Activated B cell treated with CpG ODN at 0.5 μM for 24 hours (primary cell): ENCODE measurements around the gene BPI. TPM values are rescaled to one million over a fixed set of nuclear protein-coding genes. Genes with fewer than 3 reads are reported as not detected.
"Not testable (repeated sequence)": the region's sequence is repeated elsewhere in the genome, so short reads cannot be mapped to it uniquely, and the experiment has no call there.

Experiments used
- ATAC-seq: fragments of 200-7000 bp; cut with Tn5 transposase; one replicate; pipeline ENCODE4 v1.10.0; 2021; ENCODE audit warnings: low read depth, mild to moderate bottlenecking, moderate library complexity
- CTCF ChIA-PET: fragments of 350-600 bp; sonication (Branson Sonifier 250); formaldehyde crosslinking; loops from one replicate; lab custom pipeline; 2021; ENCODE audit warnings: antibody characterized with exemption; lab: Charles Lee
- POLR2A ChIA-PET: fragments of 350-600 bp; sonication (Branson Sonifier 250); formaldehyde crosslinking; loops from one replicate; lab custom pipeline; 2021; ENCODE audit warnings: antibody characterized with exemption; lab: Charles Lee
- DNase-seq: peaks from one replicate; pipeline ENCODE4 v3.0.0; 2022
- H3K27ac Mint-ChIP-seq: one replicate; pipeline ENCODE4 v1.8.0; 2020; ENCODE audit warnings: mixed read lengths
- H3K27me3 Mint-ChIP-seq: one replicate; pipeline ENCODE4 v1.8.0; 2021; ENCODE audit warnings: mixed read lengths
- H3K36me3 Mint-ChIP-seq: one replicate; pipeline ENCODE4 v1.8.0; 2021; ENCODE audit warnings: low read depth, mixed read lengths
- H3K4me1 Mint-ChIP-seq: one replicate; pipeline ENCODE4 v1.8.0; 2021; ENCODE audit warnings: mixed read lengths
- H3K4me3 Mint-ChIP-seq: one replicate; pipeline ENCODE4 v1.8.0; 2020; ENCODE audit warnings: mild to moderate bottlenecking, mixed read lengths
- H3K9me3 Mint-ChIP-seq: one replicate; pipeline ENCODE4 v1.8.0; 2020; ENCODE audit warnings: mixed read lengths
- CTCF ChIP-seq: fragments of 200-600 bp; IDR thresholded peaks from one replicate; pipeline ENCODE4 v1.8.0; 2022; ENCODE audit warnings: antibody characterized with exemption, mild to moderate bottlenecking
- intact Hi-C: fragments of 100-400 bp; cut with micrococcal nuclease; formaldehyde crosslinking; loops from one replicate; pipeline ENCODE4 v1.15.1; 2024
- total RNA-seq: library from RNA; stranded (reverse); gene quantifications from 2 replicates; pipeline ENCODE4 v1.2.3, GENCODE V29; 2022

Gene BPI
- total RNA-seq, 1 donor from 2014 or later = not detected

GRCh38 chr20:38338849-38339520, 35.0 kb downstream of the BPI start:
- ATAC-seq = no peak
- Mint-ChIP-seq H3K4me1 (no peaks in the 10 kb centered on the region), H3K36me3 (no peaks in the 10 kb centered on the region), H3K27ac (no peak overlapping the region), H3K27me3 (peaks cover 17% of the 10 kb centered on the region), H3K4me3 (no peak overlapping the region), H3K9me3 (peaks cover 6% of the 10 kb centered on the region)
- intact Hi-C loops = no loop called here
- ChIA-PET POLR2A (no interaction called here), CTCF (no interaction called here)
- TF ChIP-seq CTCF = no peak
- no peak for DNase-seq

DNA sequence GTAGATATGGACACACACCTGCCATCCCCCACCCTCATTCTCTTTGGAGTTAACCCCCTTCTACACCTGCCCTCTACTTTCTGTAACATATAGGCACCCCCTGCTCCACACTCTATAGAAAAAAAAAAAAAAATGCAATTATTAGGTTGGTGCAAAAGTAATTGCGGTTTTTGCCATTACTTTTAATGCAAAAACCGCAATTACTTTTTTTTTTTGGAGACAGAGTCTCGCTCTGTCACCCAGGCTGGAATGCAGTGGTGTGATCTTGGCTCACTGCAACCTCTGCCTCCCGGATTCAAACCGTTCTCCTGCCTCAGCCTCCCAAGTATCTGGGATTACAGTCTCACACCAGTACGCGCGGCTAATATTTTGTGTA, 35.6 kb downstream of the BPI start:
- H3K4me3 Mint-ChIP-seq, H3K9me3 Mint-ChIP-seq, DNase-seq, intact Hi-C loops, CTCF ChIA-PET, ATAC-seq, H3K4me1 Mint-ChIP-seq, H3K27ac Mint-ChIP-seq, H3K36me3 Mint-ChIP-seq, POLR2A ChIA-PET: not testable (repeated sequence)
- peaks cover 17% of the 10 kb centered on the region for H3K27me3 Mint-ChIP-seq

DNA sequence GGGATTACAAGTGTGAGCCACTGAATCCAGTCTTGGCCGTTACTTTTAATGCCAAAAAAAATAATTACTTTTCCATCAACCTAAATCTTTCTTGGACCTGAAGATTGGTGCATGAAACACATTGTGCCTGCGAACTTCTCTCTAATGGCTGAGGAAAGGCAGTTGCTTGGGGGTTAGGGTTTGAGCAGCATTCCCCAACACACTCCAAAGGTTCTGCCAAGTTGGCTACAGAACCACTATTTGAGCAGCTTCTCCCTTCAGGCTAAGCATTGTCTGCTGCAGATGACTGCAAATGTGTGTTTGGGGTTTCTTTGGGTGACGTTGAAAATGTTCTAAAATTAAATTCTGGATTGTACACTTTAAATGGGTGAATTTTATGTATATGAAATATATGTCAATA, 36.0 kb downstream of the BPI start:
- CTCF ChIA-PET = no interaction called here
- Mint-ChIP-seq H3K4me3 (no peak overlapping the region), H3K9me3 (peaks cover 6% of the 10 kb centered on the region), H3K27me3 (peaks cover 17% of the 10 kb centered on the region), H3K27ac (no peak overlapping the region), H3K4me1 (no peaks in the 10 kb centered on the region), H3K36me3 (no peaks in the 10 kb centered on the region)
- ATAC-seq = no peak
- intact Hi-C loops = no loop called here
- POLR2A ChIA-PET = no interaction called here
- no peak for DNase-seq
- no peak for TF ChIP-seq CTCF

DNA sequence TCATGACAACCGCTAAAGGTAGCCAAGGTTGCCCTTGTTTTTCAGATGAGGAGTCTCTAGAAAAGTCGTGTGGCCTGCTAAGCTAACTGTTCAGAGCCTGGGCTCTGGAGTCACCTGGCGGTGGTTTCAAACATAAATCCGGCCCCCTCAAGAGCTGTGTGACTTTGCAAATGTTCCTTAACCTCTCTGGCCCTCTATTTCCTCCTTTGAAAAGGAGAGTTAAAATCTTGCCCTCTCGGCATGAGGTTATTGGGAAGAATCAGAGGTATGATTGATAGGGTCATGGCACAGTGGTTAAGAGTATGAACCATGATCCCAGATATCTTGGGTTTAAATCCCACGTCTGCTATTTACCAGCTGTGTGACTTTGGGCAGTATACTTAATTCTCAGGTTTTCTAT, 36.7 kb downstream of the BPI start:
- ChIA-PET CTCF (no interaction called here), POLR2A (no interaction called here)
- no peaks in the 10 kb centered on the region for H3K36me3 Mint-ChIP-seq
- H3K27me3 Mint-ChIP-seq = peaks cover 17% of the 10 kb centered on the region
- no peak for DNase-seq
- H3K27ac Mint-ChIP-seq = no peak overlapping the region
- no peak for ATAC-seq
- H3K4me3 Mint-ChIP-seq = no peak overlapping the region
- H3K4me1 Mint-ChIP-seq = no peaks in the 10 kb centered on the region
- TF ChIP-seq CTCF = no peak
- intact Hi-C loops = no loop called here
- peaks cover 6% of the 10 kb centered on the region for H3K9me3 Mint-ChIP-seq

- Mint-ChIP-seq H3K27ac (no peak overlapping the region), H3K4me1 (no peaks in the 10 kb centered on the region), H3K36me3 (no peaks in the 10 kb centered on the region), H3K4me3 (no peak overlapping the region), H3K27me3 (peaks cover 14% of the 10 kb centered on the region), H3K9me3 (peaks cover 6% of the 10 kb centered on the region)
- DNase-seq (no peak), ATAC-seq (no peak)
- no peak for TF ChIP-seq CTCF
- CTCF ChIA-PET = no interaction called here
- intact Hi-C loops = no loop called here
- POLR2A ChIA-PET = no interaction called here
Measured at GRCh38 chr20:38342216-38342615, 38.3 kb downstream of the BPI start.
